OCI-LY1 (cell line): ENCODE results near the gene ANKRD39.

Experiments used
- H2AFZ ChIP-seq: fragments of 200-600 bp; sonication (generic), shearing (Covaris generic); 2 replicates; pipeline ENCODE4 v1.6.0; 2014; ENCODE audit warnings: antibody characterized with exemption, mild to moderate bottlenecking, low read length
- H3F3A ChIP-seq: fragments of 200-600 bp; sonication (generic), shearing (Covaris generic); 2 replicates; pipeline ENCODE4 v1.6.0; 2014; ENCODE audit warnings: mild to moderate bottlenecking, antibody characterized with exemption, low read length, moderate library complexity; ENCODE audit not compliant: insufficient read depth
- H3K27ac ChIP-seq: fragments of 200-600 bp; sonication (generic); 2 replicates; pipeline ENCODE4 v1.5.1; 2014; ENCODE audit warnings: low read length, mixed run types, mild to moderate bottlenecking, low read depth; ENCODE audit not compliant: poor library complexity, severe bottlenecking
- H3K27me3 ChIP-seq: fragments of 200-600 bp; sonication (generic); 2 replicates; pipeline ENCODE4 v1.6.0; 2014; ENCODE audit warnings: antibody characterized with exemption, mild to moderate bottlenecking, low read length, moderate library complexity; ENCODE audit not compliant: insufficient read depth
- H3K36me3 ChIP-seq: fragments of 200-600 bp; sonication (generic); 2 replicates; pipeline ENCODE4 v1.6.1; 2014; ENCODE audit warnings: mild to moderate bottlenecking, antibody characterized with exemption, low read length, moderate library complexity, mixed read lengths; ENCODE audit not compliant: insufficient read depth
- H3K4me1 ChIP-seq: fragments of 200-600 bp; sonication (generic); 2 replicates; pipeline ENCODE4 v1.5.1; 2014; ENCODE audit warnings: mild to moderate bottlenecking, low read length, moderate library complexity; ENCODE audit not compliant: insufficient read depth, severe bottlenecking
- H3K4me2 ChIP-seq: fragments of 200-600 bp; sonication (generic), shearing (Covaris generic); 2 replicates; pipeline ENCODE4 v1.6.1; 2014; ENCODE audit warnings: low read length
- H3K4me3 ChIP-seq: fragments of 200-600 bp; sonication (generic); 2 replicates; pipeline ENCODE4 v1.5.1; 2014; ENCODE audit warnings: low read length, low read depth, mild to moderate bottlenecking, mixed read lengths; ENCODE audit not compliant: poor library complexity, severe bottlenecking
- H3K79me2 ChIP-seq: fragments of 200-600 bp; shearing (Covaris generic); 2 replicates; pipeline ENCODE4 v1.6.1; 2016; ENCODE audit warnings: mixed run types, low read length, mixed read lengths; ENCODE audit not compliant: insufficient read depth
- H3K9ac ChIP-seq: fragments of 200-600 bp; sonication (generic), shearing (Covaris generic); 2 replicates; pipeline ENCODE4 v1.6.1; 2014; ENCODE audit warnings: mild to moderate bottlenecking, low read length, mixed read lengths
- H3K9me2 ChIP-seq: fragments of 200-600 bp; sonication (generic), shearing (Covaris generic); 2 replicates; pipeline ENCODE4 v1.6.1; 2014; ENCODE audit warnings: low read depth, mild to moderate bottlenecking, low read length, mixed read lengths
- H3K9me3 ChIP-seq: fragments of 200-600 bp; shearing (Covaris generic); 2 replicates; pipeline ENCODE4 v1.6.1; 2014; ENCODE audit warnings: low read length, mixed read lengths
- H4K20me1 ChIP-seq: fragments of 200-600 bp; sonication (generic), shearing (Covaris generic); 2 replicates; pipeline ENCODE4 v1.6.0; 2016; ENCODE audit warnings: mild to moderate bottlenecking, low read length; ENCODE audit not compliant: insufficient read depth
- CTCF ChIP-seq: fragments of 200-600 bp; sonication (generic), shearing (Covaris generic); IDR thresholded peaks from 2 replicates; pipeline ENCODE4 v1.5.1; 2017; ENCODE audit warnings: mild to moderate bottlenecking, antibody characterized with exemption, low read length, moderate library complexity, mixed read lengths
- EZH2 ChIP-seq: fragments of 200-600 bp; sonication (generic), shearing (Covaris generic); IDR thresholded peaks from 2 replicates; pipeline ENCODE4 v1.8.0; 2017; ENCODE audit warnings: borderline replicate concordance, mixed run types, mild to moderate bottlenecking, antibody characterized with exemption, low read length, moderate library complexity, mixed read lengths

The ANKRD39 gene

GRCh38 chr2:96869822-96870625 is 12.2 kb upstream of the ANKRD39 start, which contains the start of gene SEMA4C:
SEMA4C (minus strand) TSS chr2:96870080; CDS start chr2:96867886, 2,194 bp downstream.
- Histone ChIP-seq H3F3A (no peaks in the 10 kb centered on the region), H4K20me1 (no peaks in the 10 kb centered on the region), H3K4me1 (peaks cover 30% of the 10 kb centered on the region), H3K27me3 (0 out of 2 replicates have a peak, but pooled peaks cover 21% of the 10 kb centered on the region), H3K79me2 (no peaks in the 10 kb centered on the region), H3K9me2 (no peaks in the 10 kb centered on the region), H3K9me3 (no peaks in the 10 kb centered on the region), H3K9ac (no peak within 1 kb of the TSS), H3K36me3 (no peaks in the 10 kb centered on the region), H3K4me2 (peak within 1 kb of the TSS; percentile 64), H3K27ac (no peak within 1 kb of the TSS), H2AFZ (no peak within 1 kb of the TSS), H3K4me3 (peak within 1 kb of the TSS; percentile 45)
- TF ChIP-seq CTCF (no peak), EZH2 (no peak)

GRCh38 chr2:96869281-96869821 is 11.5 kb upstream of the ANKRD39 start:
- TF ChIP-seq EZH2: no peak
- no peak for TF ChIP-seq CTCF

GRCh38 chr2:96868555-96869280 is 10.9 kb upstream of the ANKRD39 start:
- Histone ChIP-seq H3K4me1 (peaks cover 25% of the 10 kb centered on the region), H3K79me2 (no peaks in the 10 kb centered on the region), H3K9me2 (no peaks in the 10 kb centered on the region), H3K36me3 (no peaks in the 10 kb centered on the region), H3K4me2 (peak overlapping the region; percentile 64), H3F3A (no peaks in the 10 kb centered on the region), H3K9me3 (no peaks in the 10 kb centered on the region), H3K9ac (no peak overlapping the region), H3K27me3 (0 out of 2 replicates have a peak, but pooled peaks cover 16% of the 10 kb centered on the region), H4K20me1 (no peaks in the 10 kb centered on the region), H3K4me3 (peak overlapping the region; percentile 45), H3K27ac (no peak overlapping the region), H2AFZ (no peak overlapping the region)
- TF ChIP-seq CTCF (peak; percentile 49), EZH2 (no peak)

More at GRCh38 chr2:96869281-96869821, 11.5 kb upstream of the ANKRD39 start:
- H3K79me2 ChIP-seq: no peaks in the 10 kb centered on the region
- H3K9me2 ChIP-seq: no peaks in the 10 kb centered on the region
- no peak overlapping the region for H2AFZ ChIP-seq
- H3K27ac ChIP-seq: no peak overlapping the region
- no peak overlapping the region for H3K9ac ChIP-seq
- H3K9me3 ChIP-seq: no peaks in the 10 kb centered on the region
- H3K4me3 ChIP-seq: peak overlapping the region; percentile 45
- no peaks in the 10 kb centered on the region for H4K20me1 ChIP-seq
- peak overlapping the region; percentile 64; the same call in 1 of the 2 replicates for H3K4me2 ChIP-seq
- H3K27me3 ChIP-seq: 0 out of 2 replicates have a peak, but pooled peaks cover 19% of the 10 kb centered on the region
- H3F3A ChIP-seq: no peaks in the 10 kb centered on the region
- no peaks in the 10 kb centered on the region for H3K36me3 ChIP-seq
- H3K4me1 ChIP-seq: peaks cover 27% of the 10 kb centered on the region
